Measurements from ENCODE around the gene STAT2.

DNA sequence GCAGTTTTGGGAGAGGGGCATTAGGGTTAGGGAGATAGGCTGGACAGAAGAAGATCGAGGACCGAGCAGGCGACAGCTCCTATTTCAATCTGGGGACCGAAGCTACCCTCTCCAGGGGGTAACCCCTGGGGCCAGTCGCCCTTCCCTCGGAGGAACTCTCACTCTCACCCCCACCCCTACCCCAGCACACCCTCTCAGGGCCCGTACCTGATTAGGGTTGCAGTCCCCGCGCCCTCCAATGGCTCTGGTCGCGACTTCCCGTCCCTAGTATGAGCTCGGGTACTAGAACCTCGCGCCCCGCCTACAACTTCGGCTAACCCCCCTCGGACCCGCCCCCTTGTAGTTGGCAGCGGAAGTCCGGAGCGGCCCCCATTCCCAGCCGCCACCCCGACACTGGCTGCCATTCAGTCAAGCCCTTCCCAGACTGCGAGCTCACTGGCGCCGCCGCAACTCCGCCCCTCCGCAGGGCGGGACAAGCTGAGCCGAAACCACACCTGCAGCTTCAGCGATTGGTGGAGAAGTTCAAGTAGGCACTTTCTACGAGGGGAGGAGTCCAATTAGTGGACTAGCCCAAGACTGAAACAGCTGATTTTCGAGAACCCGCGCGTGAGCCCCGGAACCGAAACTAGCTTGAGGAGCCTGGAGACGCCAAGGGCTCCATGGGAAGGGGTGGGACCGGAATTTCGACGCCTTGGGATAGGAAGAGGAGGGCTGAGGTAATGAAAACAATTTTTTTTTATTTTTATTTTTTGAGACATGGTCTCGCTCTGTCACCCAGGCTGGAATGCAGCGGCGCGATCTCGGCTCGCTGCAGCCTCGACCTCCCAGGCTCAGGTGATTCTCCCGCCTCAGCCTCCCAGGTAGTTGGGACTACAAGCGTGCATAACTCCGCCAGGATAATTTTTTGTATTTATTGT, at the start of gene STAT2:
- TF ChIP-seq EZH2phosphoT487 (IDR thresholded peaks at IDR 0.05; ENCODE audit: borderline replicate concordance) (no peak), CTCF (conservative IDR thresholded peaks at IDR 0.05; ENCODE audit: low read length) (no peak)

All from Loucy (cell line).